Measurements from ENCODE around the gene PHETA2. TPM values are rescaled to one million over a fixed set of nuclear protein-coding genes. Genes with fewer than 3 reads are reported as not detected.
"Not testable (repeated sequence)": the region's sequence is repeated elsewhere in the genome, so short reads cannot be mapped to it uniquely, and the experiment has no call there.

PHETA2 gene
- total RNA-seq, 2 donors from 2014 or later: 2.4 to 3.8 TPM

- Mint-ChIP-seq H3K27me3 (ENCODE audit: low read depth) (no peaks in the 10 kb centered on the region), H3K4me1 (ENCODE audit: low read depth) (no peaks in the 10 kb centered on the region), H3K36me3 (ENCODE audit: insufficient read depth in 2 of 2) (peaks cover 14 to 29% of the 10 kb centered on the region in 2 donors), H3K4me3 (no peak overlapping the region), H3K27ac (no peak overlapping the region), H3K9me3 (peaks cover 3 to 4% of the 10 kb centered on the region in 2 donors)
- DNase-seq (no peak), ATAC-seq (replicated peaks in 1 of 2) (no peak)
Measured at GRCh38 chr22:42062506-42063170, 11.4 kb upstream of the PHETA2 start.

- no peak overlapping the region for H3K27ac Mint-ChIP-seq
- no peak for DNase-seq
- no peak for ATAC-seq (replicated peaks in 1 of 2)
- no peaks in the 10 kb centered on the region for H3K9me3 Mint-ChIP-seq
- H3K4me3 Mint-ChIP-seq: no peak overlapping the region
- H3K4me1 Mint-ChIP-seq (ENCODE audit: low read depth): peaks cover 10% of the 10 kb centered on the region
- peaks cover 2 to 13% of the 10 kb centered on the region in 2 donors for H3K36me3 Mint-ChIP-seq (ENCODE audit: insufficient read depth in 2 of 2)
- no peaks in the 10 kb centered on the region for H3K27me3 Mint-ChIP-seq (ENCODE audit: low read depth)
Measured at GRCh38 chr22:42064629-42065028, 9.4 kb upstream of the PHETA2 start.

GRCh38 chr22:42065438-42066125 is 8.5 kb upstream of the PHETA2 start:
- H3K9me3 Mint-ChIP-seq: no peaks in the 10 kb centered on the region
- H3K4me1 Mint-ChIP-seq (ENCODE audit: low read depth): peaks cover 12% of the 10 kb centered on the region
- peaks cover under 1 to 11% of the 10 kb centered on the region in 2 donors for H3K36me3 Mint-ChIP-seq (ENCODE audit: insufficient read depth in 2 of 2)
- DNase-seq (no peak), ATAC-seq (replicated peaks in 1 of 2) (no peak)
- H3K27ac Mint-ChIP-seq: no peak overlapping the region
- H3K27me3 Mint-ChIP-seq (ENCODE audit: low read depth): no peaks in the 10 kb centered on the region
- H3K4me3 Mint-ChIP-seq: no peak overlapping the region

DNA sequence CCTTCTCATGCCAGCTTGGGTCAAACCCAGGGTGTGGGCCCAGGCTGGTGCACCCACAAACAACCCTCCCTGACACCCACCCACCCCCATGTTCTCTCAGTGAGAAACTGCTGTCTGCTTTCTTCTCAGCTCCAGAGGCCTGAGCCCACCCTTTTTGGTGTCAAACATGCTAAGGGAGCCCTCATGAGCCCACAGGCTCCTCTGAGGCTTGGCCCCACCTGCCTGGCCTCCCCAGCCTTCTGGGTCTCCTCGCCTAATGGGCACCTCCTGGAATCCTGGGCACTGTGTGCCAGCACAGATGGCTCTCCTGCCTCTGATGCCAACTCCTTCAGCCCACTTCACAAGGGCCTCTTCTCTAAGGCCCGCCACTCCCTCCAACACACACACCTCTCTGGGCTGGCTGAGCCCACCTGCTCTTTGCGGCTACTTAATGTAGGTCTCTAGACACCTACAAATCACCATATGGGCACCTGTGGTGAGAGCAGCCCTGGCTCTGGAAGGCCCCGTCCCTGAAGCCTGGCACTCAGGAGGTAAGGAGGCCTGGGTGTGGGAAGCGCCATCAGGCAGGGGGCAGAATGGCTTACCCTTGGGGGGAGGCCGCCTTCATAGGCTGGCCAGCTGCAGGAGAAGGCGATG is 7.8 kb upstream of the PHETA2 start:
- H3K27ac Mint-ChIP-seq: no peak overlapping the region
- no peaks in the 10 kb centered on the region for H3K9me3 Mint-ChIP-seq
- H3K36me3 Mint-ChIP-seq (ENCODE audit: insufficient read depth in 2 of 2): peaks cover 1 to 8% of the 10 kb centered on the region in 2 donors
- H3K4me3 Mint-ChIP-seq: no peak overlapping the region
- DNase-seq (no peak), ATAC-seq (replicated peaks in 1 of 2) (no peak)
- peaks cover 17% of the 10 kb centered on the region for H3K4me1 Mint-ChIP-seq (ENCODE audit: low read depth)
- H3K27me3 Mint-ChIP-seq (ENCODE audit: low read depth): no peaks in the 10 kb centered on the region

DNA sequence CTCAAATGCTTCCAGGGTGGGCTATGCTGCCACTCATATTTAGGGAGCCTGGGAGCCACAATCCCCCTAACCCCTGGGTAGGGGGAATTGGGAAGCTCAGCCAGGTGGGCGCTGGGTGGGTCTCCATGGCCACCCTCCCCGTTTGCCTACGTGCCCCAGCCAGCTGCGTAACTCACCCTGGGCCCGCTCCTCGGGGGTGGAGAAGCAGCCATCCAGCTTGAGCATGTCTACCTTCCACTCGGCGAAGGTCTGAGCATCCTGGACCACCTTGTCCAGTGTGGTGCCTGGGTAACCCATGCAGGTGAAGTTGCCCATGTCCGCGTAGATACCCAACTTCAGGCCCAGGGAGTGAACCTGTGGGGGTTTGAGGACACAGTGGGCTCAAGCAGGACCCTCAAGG is 7.1 kb upstream of the PHETA2 start:
- ATAC-seq (replicated peaks in 1 of 2) (no peak), DNase-seq (no peak)
- no peak overlapping the region for H3K27ac Mint-ChIP-seq
- H3K4me3 Mint-ChIP-seq: no peak overlapping the region
- H3K27me3 Mint-ChIP-seq (ENCODE audit: low read depth): no peaks in the 10 kb centered on the region
- no peaks in the 10 kb centered on the region for H3K9me3 Mint-ChIP-seq
- peaks cover 24% of the 10 kb centered on the region for H3K4me1 Mint-ChIP-seq (ENCODE audit: low read depth)
- peaks cover 1 to 8% of the 10 kb centered on the region in 2 donors for H3K36me3 Mint-ChIP-seq (ENCODE audit: insufficient read depth in 2 of 2)

DNA sequence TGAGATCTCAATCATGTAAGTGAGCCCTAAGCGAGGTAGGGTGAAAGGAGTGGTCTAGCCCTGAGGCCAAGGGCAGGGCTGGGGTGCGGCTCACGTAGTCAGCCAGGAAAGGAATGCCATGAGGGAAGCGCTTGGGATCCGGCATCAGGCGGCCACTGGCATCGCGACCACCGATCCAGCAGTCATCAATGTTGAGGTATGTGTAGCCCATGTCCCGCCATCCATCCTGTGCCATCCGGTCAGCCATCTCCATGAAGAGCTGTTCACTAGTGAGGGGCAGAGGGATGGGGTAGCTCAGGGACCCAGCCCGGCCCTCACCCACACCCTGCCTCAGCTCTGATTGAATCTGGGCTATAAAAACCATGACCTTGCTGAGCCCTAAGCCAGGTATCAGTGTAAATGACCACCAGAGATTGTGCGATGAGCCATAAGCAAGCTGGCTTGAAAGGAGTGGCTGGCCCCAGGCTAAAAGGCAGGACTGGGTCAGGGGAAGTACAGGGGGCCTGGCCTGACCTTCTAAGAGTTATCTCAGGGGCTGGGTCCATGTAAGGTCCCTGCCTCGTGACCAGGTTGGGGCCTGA is 6.3 kb upstream of the PHETA2 start:
- Mint-ChIP-seq H3K36me3 (ENCODE audit: insufficient read depth in 2 of 2) (peaks cover 1 to 7% of the 10 kb centered on the region in 2 donors), H3K4me1 (ENCODE audit: low read depth) (peaks cover 27% of the 10 kb centered on the region), H3K27ac (no peak overlapping the region), H3K9me3 (no peaks in the 10 kb centered on the region), H3K4me3 (no peak overlapping the region), H3K27me3 (ENCODE audit: low read depth) (no peaks in the 10 kb centered on the region)
- no peak for DNase-seq
- ATAC-seq (replicated peaks in 1 of 2): no peak

GRCh38 chr22:42068291-42068690 is 5.8 kb upstream of the PHETA2 start:
- Mint-ChIP-seq H3K27me3 (ENCODE audit: low read depth) (no peaks in the 10 kb centered on the region), H3K27ac (no peak overlapping the region), H3K4me3 (no peak overlapping the region), H3K4me1 (ENCODE audit: low read depth) (peaks cover 33% of the 10 kb centered on the region), H3K36me3 (ENCODE audit: insufficient read depth in 2 of 2) (peaks cover 1 to 7% of the 10 kb centered on the region in 2 donors), H3K9me3 (no peaks in the 10 kb centered on the region)
- ATAC-seq (replicated peaks in 1 of 2): no peak
- DNase-seq: no peak

DNA sequence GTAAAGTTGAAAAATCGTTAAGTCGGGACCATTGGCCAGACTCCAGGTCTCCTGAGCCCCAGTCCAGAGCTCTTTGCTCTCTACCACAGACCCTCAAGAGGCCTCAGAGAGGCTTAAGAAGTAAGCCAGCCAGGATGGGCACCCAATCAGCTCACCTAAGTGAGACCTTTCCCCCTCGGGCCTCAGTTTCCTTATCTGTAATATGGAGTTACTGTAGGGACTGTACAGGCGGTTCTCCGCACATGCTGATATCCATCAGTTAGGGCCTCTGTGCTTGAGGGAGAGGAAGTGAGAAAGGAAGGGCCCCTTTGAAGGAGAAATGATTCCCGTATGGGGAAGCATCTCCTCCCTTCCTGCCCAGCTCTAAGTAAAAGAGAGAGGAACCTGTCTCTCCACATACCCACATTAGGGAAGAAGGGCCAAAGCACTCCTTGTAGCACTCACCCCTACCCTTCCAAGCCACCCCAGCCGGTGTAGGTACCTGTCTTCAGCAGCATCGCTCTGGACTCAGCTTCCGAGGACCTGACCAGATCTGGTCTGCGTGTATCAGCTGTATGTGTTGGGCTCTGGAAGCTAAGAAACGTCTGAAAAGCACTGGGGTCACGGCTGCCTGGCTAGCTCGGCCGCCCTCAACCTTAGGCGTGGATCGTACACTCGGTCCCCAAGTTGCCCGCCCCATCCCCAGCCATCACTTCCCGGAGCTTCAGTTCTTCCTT is 4.1 kb upstream of the PHETA2 start:
- DNase-seq: no peak
- Mint-ChIP-seq H3K4me3 (peak overlapping the region; percentile 91 to 98), H3K27me3 (ENCODE audit: low read depth) (no peaks in the 10 kb centered on the region), H3K27ac (peak overlapping the region; percentile 42), H3K36me3 (ENCODE audit: insufficient read depth in 2 of 2) (peaks cover 1 to 5% of the 10 kb centered on the region in 2 donors), H3K4me1 (ENCODE audit: low read depth) (peaks cover 41% of the 10 kb centered on the region), H3K9me3 (no peaks in the 10 kb centered on the region)
- no peak for ATAC-seq (replicated peaks in 1 of 2)

DNA sequence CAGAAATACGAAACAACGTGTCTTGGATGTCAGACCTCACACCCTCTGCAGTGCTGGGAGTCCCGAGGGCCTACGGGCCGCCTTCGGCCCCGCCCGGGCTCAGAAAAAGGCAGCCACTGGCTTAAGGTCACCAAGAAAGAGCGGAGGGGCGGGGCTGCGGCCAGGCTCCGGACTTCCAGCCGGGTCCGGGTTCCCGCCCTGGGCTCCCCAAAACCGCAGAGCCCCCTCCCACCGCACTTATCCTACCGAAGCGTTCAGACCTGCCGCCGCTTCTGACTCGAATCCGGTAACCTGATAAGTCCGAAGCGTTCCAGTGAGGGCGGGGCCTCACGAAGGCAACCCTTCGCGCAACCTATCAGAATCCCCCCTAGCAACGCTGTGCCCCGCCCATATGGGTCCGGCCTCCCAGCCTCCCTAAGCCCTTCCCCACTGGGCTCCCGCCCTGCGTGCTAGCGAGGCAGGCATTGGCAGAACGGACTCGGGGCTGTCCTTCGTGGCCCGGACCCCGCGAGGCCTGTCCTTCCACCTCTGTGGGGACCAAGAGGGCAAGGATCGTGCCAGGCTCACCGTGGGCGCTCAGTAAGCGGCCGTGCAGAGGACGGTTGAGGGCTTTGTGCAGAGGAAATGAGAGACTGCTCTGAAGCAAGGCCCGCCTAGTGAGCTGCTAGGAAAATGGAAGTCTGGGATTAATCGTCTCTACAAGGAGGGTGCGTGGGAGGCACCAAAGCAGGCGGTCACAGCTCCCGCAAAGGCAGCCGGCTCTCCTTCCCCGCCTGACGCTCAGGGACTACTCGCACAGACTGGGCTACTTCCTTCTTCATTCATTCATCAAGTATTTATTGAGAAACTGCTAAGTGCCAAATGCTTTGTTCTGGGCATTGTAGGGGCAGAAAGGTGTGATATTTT is 3.3 kb upstream of the PHETA2 start, which contains the start of gene NAGA:
NAGA (minus strand) TSS at position 296 of the 906 bp plus-strand sequence. CDS start 515 bp downstream, outside the sequence.
- Mint-ChIP-seq H3K4me1 (ENCODE audit: low read depth) (peaks cover 45% of the 10 kb centered on the region), H3K4me3 (peak within 1 kb of the TSS; percentile 91 to 98), H3K36me3 (ENCODE audit: insufficient read depth in 2 of 2) (peaks cover 1 to 3% of the 10 kb centered on the region in 2 donors), H3K27ac (peak within 1 kb of the TSS; percentile 76), H3K27me3 (ENCODE audit: low read depth) (no peaks in the 10 kb centered on the region), H3K9me3 (no peaks in the 10 kb centered on the region)
- ATAC-seq (replicated peaks in 1 of 2) (peak; percentile 97 to 98), DNase-seq (peak; percentile 95 to 98)

GRCh38 chr22:42071508-42071907 is 2.5 kb upstream of the PHETA2 start:
- not testable (repeated sequence) for ATAC-seq (replicated peaks in 1 of 2); H3K36me3 Mint-ChIP-seq (ENCODE audit: insufficient read depth in 2 of 2); DNase-seq; H3K27me3 Mint-ChIP-seq (ENCODE audit: low read depth); H3K9me3 Mint-ChIP-seq
- Mint-ChIP-seq H3K4me1 (ENCODE audit: low read depth) (peaks cover 49% of the 10 kb centered on the region), H3K4me3 (peak overlapping the region; percentile 91 to 98), H3K27ac (peak overlapping the region; percentile 76)

- Mint-ChIP-seq H3K4me3 (peak overlapping the region; percentile 79 to 83), H3K9me3 (no peaks in the 10 kb centered on the region), H3K4me1 (ENCODE audit: low read depth) (peaks cover 49% of the 10 kb centered on the region), H3K27ac (no peak overlapping the region), H3K27me3 (ENCODE audit: low read depth) (no peaks in the 10 kb centered on the region), H3K36me3 (ENCODE audit: insufficient read depth in 2 of 2) (peaks cover 0 to 1% of the 10 kb centered on the region in 2 donors)
- DNase-seq (no peak), ATAC-seq (replicated peaks in 1 of 2) (no peak)
Measured at GRCh38 chr22:42072606-42073330, 1.3 kb upstream of the PHETA2 start.

Measured in activated T-cell treated with anti-CD3 and anti-CD28 coated beads, Interleukin-2, amount 50 U/mL, for 72 hours (primary cell).